ENCODE results near the gene VEPH1.

The VEPH1 gene

DNA sequence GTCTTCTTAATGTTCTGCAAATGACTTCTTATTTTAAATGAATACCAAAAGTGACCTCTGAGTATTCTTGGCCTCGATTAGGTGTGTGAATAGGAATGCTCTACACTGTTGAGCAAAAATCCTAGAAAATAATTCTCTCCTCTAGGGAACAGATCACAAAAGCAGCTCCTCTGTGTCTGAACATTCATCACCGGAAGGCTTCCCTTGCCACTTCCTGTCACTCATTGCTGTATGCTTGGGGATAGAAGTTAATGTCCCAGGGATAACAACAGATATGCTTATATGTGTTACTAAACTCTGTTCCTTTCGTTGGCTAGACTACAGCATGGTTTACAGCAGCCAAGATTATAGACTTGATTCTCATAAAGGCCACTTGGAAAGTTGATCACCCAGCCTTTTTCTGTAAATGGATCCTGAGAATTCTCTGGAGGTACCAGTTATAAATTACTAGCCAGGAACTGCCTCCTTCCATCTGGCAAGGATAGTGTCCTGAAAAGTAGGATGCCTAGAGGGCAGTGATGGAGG lies 82.5 kb downstream of the VEPH1 start:
- no peak for DNase-seq

DNA sequence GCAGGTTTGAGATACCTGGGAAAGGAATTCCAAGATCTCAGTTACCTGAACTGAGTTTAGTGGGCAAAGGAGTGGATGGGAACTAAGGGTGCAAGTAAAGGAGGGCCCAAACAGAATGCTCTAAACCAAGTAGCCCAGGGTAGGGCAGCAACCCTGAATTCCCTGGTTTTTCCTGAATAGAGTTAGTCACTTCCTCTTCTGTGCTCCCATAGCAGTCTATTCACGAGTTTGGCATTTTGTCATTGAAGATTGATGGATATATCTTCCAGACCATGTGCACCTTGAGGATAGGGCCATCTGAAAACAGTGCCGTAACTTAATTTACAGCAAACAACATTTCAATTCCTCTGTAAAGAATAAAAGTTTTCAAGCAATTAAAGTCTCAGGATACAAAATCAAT lies 85.1 kb downstream of the VEPH1 start:
- no peak for DNase-seq

DNA sequence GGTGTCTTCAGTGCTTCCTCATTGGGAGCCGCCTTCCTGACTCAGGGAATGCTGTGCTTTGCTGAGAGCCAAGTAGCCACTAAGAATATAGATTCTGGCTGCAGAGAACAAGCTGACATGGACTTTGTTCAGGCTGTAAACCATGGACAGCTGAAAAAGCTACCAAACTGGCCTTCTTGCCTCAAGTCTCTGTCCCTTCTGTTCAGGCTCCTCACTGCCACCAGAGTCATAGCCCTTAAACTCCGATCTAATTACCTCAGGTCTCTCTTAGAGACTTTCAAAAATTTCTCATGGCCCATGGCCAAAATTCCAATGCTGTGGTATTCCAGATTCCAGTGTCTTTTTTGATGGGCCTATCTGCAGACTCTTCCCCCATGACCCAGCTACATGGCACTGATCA lies 86.0 kb downstream of the VEPH1 start:
- DNase-seq: no peak

DNA sequence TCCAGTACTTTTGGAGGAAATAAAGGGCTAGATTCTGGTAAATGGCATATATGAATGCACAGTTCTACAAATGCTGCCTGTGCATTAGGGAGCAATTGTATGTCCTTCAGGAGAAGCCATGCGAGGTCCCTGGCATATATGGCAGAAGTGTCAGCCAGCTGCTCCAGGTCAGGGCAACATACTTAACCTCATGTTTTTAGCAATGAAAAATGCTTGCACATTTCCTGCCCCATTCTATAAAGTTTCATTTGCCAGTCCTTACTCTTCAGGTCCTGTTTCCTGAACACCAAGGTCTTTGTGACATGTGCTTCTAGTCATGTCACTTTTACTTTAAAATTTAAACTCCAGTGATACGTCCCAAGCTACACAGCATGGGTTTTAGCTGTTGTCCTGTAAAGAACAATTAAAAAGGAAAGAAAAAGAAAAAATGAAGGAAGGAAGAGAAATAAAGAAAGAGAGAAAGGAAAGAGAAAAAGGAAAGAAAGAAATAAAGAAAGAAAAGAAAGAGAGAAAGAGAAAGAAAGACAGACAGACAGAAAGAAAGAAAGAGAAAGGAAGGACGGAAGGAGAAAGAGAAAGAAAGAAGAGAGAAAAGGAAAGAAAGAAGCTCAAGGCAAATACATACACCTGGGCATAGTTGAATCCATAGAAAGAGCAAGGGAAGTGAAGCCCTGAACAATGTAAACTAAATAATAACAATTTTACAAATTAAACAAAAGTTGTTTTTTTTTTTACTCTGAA lies 86.7 kb downstream of the VEPH1 start:
- DNase-seq: no peak

DNA sequence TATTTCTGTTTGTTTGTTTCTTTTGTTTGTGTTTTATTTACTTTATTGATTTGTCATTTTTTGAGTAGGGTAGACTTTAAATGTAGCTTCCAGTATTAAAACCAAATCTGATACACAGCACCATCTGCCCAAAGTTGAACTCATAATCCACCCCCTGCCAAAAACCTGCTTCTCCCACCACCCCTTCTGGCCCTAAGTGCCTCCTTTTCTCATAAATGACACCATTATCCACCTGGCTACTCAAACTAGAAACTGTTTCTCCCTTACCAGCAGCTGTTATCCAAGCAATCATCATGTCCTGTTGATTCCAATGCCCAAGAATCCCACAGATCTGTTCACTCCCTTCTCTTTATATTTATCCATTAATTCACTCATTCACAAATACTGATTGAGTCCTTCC lies 88.4 kb downstream of the VEPH1 start:
- DNase-seq: no peak

DNA sequence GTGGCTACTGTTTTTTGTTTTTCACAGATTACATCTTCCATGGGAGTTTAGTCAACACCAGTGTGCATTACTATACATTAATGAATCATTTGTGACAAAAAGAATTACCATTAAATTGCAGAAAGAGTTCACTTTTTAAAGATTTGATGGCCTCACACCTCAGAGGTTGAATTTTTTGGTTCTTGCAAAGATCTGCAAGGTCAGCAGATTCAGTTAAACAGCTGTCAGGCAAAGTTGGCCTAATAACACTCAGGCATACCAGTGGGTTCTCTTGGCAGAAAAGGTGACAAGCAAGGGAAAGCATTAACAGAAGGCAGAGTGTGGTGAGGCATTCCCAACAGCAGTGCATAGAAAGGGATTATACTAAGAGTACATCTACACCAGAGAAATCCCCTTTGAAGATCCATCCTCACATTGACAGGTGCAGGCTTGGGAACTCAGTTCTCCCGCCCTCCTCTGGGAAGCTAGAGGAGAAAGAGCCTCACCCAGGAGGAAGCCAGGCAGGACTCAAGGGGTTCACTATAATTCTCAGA lies 90.8 kb downstream of the VEPH1 start:
- DNase-seq: no peak

DNA sequence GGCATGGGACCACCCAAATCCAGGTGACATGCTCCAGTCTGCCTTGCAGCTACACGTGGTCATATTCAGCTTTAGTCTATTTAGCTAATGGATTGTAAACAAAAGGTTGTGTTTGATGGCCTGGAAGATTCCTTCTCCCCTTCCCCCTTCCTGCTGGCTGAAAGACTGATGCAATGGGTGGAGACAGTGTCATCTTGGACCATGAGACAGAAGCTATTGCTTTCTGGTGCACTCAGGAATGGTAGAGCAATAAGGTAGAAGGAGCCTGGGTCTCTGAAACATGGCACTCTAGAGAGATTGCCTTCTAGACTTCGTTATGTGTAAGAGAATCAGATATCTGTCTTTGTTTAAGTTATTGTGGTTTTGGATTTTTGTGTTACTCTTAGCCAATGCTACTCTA lies 92.3 kb downstream of the VEPH1 start:
- DNase-seq: no peak

DNA sequence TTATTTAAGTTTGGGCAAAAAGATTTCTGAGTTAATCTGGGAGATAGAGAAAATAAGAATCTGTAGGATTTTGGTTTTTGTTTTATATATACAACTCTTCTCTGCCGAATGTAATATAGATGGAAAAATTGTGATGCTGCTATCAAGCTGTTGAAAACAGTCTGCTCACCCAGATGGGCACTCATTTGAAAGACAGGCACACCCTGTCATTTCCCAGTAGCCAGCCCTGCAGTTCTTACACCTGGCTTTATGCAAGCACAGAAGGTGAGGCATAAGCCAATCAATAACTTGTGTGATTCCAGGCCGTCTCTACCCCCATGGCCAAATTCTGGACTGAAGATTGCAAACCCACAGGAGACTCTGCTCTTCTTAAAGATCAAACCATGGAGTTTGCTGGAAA lies 93.7 kb downstream of the VEPH1 start:
- no peak for DNase-seq

DNA sequence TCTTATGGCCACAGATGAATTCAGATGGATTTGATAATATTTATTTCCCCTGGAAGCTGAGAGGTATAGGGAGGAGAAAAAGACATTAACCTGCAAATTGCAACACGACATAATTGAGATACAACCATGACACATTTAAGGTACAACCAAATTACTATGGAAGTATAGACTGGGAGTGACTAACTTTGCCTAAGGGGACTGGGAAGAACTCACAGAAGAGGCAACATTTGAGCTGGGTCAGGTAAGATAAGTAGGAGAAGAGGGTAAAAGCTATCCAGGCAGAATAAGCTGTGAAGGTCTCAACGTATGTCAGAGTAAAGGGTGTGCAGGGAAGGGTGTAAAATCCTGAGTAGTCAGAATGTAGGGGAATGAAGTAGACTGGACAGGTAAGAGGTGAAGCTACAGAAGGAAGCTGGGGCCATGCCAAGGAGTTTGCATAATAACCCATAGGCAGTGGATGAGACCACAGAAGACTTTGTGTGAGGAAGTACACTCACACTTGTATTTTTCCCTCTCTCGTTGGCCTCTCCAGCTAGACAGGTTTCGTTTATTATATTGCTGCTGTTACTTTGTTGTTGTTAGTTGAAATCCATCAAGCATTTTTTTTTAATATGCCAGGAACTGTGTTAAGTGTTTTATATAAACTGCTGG lies 94.6 kb downstream of the VEPH1 start:
- DNase-seq: no peak

DNA sequence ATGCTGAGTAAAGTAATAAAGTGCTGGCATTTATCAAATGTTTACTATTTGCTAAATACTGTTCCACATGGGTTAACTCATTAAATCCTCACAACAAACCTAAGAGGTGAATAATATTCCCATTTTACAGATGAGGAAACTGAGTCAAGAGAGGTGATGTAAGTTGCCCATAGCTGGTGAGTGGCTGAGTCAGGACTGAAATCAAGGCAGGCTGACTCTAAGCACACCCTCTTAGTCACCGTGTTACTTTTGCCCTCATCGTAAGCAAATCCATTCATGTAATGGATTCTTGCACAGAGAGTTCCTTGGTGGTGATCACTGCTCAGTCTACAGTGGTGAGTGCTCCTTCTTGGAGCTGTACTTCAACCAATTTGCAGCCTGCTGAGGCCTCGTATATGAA lies 95.4 kb downstream of the VEPH1 start:
- DNase-seq: no peak

DNA sequence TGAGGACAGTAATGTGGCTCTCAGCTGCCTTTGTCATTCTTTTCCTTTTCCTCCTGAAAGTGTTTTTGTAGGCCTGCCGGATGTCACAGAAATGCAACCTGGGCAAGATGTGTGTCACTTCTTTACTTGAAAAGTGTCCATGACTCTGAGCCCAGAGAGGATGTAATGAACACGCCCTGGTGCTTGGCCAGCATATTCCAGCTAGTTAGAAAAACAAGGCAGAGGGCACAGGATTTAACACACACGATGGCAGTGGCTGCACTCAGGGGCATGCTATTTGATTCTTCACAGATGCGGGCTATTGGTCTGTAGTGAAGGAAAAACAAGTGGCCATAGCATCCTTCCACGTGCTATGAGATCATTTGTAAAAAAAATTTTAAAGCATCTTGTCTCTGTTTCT lies 96.8 kb downstream of the VEPH1 start:
- no peak for DNase-seq

DNA sequence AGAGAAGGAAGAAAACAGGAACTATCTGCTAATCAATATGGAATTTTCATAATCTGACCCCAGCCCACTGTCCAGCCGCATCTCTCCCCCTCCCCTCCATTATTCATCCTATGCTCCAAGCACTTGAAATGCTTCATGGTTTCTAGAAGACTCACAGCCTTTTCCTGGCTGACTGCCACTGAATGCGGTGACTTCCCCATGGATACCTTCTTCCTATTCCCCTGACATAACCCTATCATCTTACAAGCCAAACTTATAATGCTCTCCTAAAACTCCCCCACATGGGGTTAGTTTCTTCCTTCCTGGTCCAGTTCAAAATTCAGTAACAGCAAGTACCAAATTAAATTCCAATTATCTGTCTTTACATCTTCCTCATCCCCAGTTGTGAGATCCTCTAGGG lies 97.8 kb downstream of the VEPH1 start:
- no peak for DNase-seq

DNA sequence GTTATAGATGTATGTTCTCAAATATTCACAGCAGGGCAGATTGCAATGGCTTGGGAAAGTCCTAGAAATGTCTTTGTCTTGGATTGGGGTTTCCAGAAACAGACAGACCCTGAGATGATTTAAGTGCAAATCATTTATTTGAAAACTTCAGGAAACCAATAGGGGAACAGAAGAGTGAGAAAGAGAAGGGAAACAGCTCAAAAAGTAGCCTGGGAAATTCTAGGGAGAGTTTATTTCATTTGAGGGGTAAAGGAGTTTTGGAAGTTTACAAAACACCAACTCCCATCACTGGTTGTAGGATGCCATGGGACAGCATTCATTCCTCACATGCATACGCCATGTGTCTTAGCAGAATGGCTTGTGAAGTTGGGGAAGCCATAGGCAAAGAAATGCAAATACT lies 98.8 kb downstream of the VEPH1 start:
- DNase-seq: no peak

DNA sequence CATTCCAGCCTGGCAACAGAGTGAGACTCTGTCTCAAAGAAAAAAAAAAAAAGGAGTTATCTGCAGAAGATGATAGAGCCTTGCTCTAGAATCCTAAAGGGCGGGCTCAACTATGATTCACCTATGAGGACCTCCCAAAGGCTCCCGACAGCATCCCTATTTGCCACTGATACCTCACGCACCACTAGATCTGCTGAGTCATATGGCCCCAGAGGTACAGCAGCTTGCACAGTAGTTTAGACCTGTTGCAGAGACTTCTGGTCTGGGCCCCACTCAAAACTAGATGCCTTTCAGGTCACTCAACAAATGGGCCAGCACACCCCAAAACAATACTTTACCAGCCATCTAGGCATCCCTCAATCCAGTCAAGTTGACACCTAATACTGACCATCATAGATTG lies 104.6 kb downstream of the VEPH1 start:
- no peak for DNase-seq

DNA sequence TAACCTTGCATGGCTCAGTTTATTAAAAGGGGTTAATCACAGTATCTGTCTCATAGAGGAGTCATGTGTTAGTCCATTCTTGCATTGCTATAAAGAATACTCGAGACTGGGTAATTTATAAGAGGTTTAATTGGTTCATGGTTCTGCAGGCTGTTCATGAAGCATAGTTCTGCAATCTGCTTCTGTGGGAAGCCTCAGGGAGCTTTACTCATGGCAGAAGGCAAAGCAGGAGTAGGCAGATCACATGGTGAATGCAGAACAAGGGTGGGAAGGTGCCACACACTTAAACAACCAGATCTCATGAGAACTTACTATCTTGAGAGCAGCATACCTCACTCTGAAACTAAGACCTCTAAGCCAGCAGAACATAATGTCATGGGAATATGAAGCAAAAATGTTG lies 108.8 kb downstream of the VEPH1 start:
- no peak for DNase-seq

DNA sequence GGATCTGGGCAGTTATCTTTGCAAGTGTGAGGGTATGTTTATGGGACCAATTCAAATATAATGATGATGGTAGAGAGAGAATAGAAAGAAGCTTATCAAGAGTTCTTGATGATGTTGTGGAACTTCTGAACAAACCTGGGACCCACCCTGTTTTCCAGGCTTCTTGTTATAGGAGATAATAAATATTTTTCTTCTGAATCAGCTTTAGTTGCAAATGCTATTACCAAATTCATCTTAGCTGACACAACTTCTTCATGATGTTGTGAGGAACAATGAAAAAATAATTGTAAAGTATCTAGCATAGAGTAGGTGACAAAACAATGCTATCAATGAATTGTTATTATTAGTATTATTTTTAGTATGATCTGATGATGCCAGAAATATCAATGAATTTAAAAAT lies 110.1 kb downstream of the VEPH1 start:
- DNase-seq: no peak

DNA sequence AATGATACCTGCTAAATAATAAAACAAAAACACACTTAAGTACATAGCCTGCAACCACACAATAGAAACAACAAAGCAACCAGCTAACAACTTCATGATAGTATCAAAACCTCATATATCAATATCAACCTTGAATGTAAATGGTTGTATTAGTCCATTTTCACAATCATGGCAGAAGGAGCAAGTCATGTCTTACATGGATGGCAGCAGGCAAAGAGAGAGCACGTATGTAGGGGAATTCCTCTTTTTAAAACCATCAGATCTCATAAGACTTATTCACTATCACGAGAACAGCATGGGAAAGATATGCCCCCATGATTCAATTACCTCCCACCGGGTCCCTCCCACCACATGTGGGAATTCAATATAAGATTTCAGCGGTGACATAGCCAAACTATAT lies 111.1 kb downstream of the VEPH1 start:
- DNase-seq: no peak

DNA sequence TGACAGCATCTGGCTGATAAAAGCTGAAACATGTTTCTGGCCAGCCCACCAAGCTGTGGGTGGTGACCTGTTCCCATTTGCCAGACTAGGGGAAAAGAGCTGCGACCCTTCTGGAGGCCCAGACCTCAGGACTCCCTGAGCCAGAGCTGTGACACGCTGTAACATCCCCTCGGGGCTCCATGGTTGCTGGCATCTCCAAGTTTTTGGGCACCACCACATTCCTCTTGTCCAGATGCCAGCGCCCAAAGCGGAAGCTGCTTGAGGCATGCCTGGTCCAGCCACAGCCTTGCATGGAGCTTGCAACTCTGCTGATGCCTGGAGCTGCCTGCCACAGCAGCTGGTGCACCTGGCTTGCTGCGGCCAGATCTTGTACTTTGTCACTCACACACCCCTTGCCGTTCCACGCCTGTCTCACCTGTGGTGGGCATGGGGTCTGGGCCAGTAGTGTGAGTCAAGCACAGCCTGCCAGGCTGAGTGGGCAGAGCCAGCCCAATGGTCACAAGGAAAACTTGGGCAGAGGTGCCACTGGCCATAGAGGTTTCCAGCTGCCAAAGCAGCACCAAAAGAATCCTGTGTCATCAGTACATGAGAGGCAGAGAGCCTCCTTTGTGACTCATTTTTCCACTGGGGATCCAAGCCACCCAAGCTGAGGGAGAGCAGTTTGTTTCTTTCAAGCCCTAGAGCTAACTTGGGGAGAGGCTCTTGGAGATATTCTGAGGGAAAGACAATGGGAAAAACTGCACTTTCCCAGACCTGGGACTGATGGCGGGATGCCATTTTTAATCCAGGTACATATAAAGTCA lies 112.3 kb downstream of the VEPH1 start:
- DNase-seq: no peak

DNA sequence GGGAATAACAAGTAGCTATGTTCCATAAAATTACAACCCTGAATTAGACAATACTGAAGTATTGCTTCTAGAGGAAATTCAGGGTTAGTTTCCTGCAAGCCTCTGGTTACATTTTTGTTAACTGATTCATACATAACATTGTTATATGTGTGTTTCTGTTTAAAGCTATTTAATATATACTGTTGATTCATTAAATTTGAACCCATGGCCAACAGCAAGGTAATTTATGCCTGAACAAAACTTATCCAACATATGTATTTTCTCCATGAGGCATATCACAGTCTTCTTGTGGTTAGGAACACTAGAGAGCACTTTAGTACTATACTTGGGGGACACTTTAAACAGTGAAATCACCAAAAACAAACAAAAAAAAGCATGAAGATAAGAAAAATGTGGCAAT lies 114.2 kb downstream of the VEPH1 start:
- DNase-seq: no peak

DNA sequence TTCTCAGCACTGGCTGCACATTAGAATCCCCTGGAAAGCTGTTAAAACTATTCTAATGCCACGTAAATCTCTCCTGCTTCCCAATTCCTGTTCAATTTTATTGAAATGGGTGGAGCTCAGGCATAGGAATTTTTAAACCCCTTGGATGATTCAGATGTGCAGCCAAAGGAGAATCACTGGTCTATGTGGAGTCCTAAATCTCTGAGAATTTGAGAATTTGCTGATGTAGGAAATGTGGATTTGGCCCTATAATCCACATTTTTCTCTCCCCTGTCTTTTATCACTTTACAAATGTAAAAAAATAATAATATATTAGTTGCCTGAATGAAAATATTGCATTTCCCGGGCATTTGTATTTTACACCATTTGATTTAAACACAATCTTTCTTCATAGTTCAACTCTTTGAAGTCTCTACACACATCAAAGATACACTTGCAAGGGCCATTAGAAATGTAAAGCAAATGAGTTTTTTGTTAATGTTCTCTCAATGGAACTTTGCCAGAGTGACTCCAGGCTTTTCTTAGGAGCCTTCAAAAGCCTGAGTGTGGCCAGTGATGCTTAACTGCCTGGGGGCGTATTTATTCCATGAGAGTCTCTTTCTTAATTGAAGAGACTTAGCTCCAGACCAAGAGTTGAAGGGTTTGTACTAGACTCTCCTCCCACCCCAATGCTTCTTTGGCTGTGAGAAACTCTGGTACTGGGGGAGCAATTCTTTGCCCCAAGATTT lies 115.3 kb downstream of the VEPH1 start:
- DNase-seq: no peak

DNA sequence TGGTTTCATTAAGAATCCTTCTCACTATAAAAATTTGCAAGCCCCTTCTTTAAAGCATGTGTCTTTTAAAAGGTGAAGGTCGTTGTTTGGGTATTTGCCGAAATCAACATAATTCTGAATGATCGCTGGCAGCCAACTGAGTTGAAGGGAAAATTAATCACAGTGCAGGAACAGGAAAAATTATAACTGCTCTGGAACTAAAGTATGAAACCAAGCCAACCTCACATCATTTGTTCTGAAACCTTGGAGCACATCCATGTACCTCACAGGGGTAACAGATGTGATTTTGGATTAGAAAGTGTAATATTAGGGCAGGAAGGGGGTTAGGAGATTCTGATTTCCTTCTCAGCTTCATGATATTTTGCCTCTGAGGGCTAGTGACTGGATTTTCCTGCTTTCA lies 118.7 kb downstream of the VEPH1 start:
- DNase-seq: no peak

DNA sequence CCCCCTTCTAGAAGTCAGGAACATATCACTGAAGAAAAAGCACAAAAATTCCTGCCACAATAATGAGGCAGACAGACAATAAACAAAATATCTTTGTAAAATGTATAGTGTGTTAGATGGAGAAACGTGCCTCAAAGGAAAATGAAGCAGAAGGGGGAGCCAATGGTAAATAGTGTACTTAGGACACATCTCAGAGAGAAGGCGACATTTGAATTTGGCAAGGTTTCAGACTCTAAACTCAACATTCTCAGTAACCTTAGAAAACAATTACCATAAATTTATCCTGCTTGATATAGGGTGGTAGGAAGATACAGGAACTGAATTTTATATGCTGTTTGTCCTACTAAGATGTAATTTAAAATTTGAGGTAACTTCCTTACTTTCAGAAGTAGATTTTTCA lies 119.2 kb downstream of the VEPH1 start:
- no peak for DNase-seq

DNA sequence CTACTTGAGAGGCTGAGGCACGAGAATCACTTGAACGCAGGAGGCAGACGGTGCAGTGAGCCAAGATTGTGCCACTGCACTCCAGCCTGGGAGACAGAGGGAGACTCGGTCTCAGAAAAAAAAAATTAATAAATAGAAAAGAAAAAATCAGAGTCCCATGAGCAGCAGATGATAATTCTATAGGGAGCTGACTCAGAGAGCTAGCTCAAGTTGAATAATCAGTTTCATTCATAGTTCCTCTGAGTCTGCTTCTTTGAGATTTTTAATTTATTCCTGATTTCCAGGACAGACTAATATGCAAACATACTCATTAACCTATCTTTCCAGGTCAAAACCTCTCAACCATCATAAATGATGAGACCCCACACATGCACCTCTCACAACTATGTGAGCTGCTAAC lies 121.6 kb downstream of the VEPH1 start:
- no peak for DNase-seq
